NCI-H146 treated with DMSO at 0.1 percent for 48 hours (cell line): ENCODE measurements around the gene SSBP4.
"Not testable (repeated sequence)": the region's sequence is repeated elsewhere in the genome, so short reads cannot be mapped to it uniquely, and the experiment has no call there.

Source experiments
- DNase-seq: peaks from one replicate; lab custom pipeline; 2025; ENCODE audit not compliant: unreplicated experiment; lab: John Stamatoyannopoulos, UW

The SSBP4 gene

GRCh38 chr19:18419195-18419698 is at the start of gene SSBP4:
SSBP4 (plus strand) TSS chr19:18419398; CDS start chr19:18419649, 251 bp downstream.
- peak; percentile 53 for DNase-seq

GRCh38 chr19:18373407-18373891 is 45.7 kb upstream of the SSBP4 start:
- no peak for DNase-seq

GRCh38 chr19:18373892-18374629 is 45.1 kb upstream of the SSBP4 start:
- peak; percentile 86 for DNase-seq

- DNase-seq = peak; percentile 82
These were observed 42.2 kb upstream of the SSBP4 start for GRCh38 chr19:18377026-18377425.

GRCh38 chr19:18379803-18380747 is 39.1 kb upstream of the SSBP4 start:
- peak; percentile 55 for DNase-seq

- no peak for DNase-seq
These were observed 38.4 kb upstream of the SSBP4 start for GRCh38 chr19:18380843-18381242.

GRCh38 chr19:18383622-18384021 is 35.6 kb upstream of the SSBP4 start:
- not testable (repeated sequence) for DNase-seq

- DNase-seq = no peak
These were observed 34.4 kb upstream of the SSBP4 start for GRCh38 chr19:18384775-18385174.

- DNase-seq = no peak
These were observed 33.9 kb upstream of the SSBP4 start for GRCh38 chr19:18385359-18385674.

GRCh38 chr19:18385675-18386542 is 33.3 kb upstream of the SSBP4 start, which contains the start of gene GDF15:
GDF15 (plus strand) TSS chr19:18386158; CDS start chr19:18386190, 32 bp downstream.
- DNase-seq = peak; percentile 24

- DNase-seq = no peak
These were observed 32.5 kb upstream of the SSBP4 start for GRCh38 chr19:18386543-18387271.

GRCh38 chr19:18388100-18388959 is 30.9 kb upstream of the SSBP4 start:
- DNase-seq = peak; percentile 73

GRCh38 chr19:18388960-18389725 is 30.1 kb upstream of the SSBP4 start:
- no peak for DNase-seq

- no peak for DNase-seq
These were observed 29.5 kb upstream of the SSBP4 start for GRCh38 chr19:18389726-18390064.

- DNase-seq = no peak
These were observed 28.9 kb upstream of the SSBP4 start for GRCh38 chr19:18390065-18390907.

GRCh38 chr19:18391509-18392075 is 27.6 kb upstream of the SSBP4 start:
- DNase-seq = no peak

GRCh38 chr19:18392417-18392816 is 26.8 kb upstream of the SSBP4 start:
- no peak for DNase-seq
